Erythroblast (primary cell): ENCODE results near the gene RAB3D.
"Not testable (repeated sequence)": the region's sequence is repeated elsewhere in the genome, so short reads cannot be mapped to it uniquely, and the experiment has no call there.

ENCODE experiments used
- GATA1 ChIP-seq: IDR thresholded peaks from 2 replicates; pipeline ENCODE4 v1.6.1; 2011; ENCODE audit warnings: low read depth, mild to moderate bottlenecking, control low read depth, low read length, moderate library complexity
- POLR2A ChIP-seq: IDR thresholded peaks from 2 replicates; pipeline ENCODE4 v1.6.1; 2011; ENCODE audit warnings: mild to moderate bottlenecking, low read length

DNA sequence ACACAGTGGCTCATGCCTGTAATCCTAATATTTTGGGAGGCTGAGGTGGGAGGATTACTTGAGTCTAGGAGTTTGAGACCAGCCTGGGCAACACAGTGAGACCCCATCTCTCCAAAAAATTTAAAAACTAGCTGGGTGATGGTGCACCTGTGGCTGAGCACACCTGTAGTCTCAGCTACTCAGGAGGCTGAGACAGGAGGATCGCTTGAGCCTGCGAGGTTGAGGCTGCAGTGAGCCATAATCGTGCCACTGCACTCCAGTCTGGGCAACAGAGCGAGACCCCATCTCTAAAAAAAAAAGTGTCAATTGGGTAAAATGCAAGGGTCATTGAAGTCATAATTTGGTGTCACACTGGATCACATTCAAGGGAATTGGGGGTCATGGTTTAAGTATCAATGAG is 14.6 kb upstream of the RAB3D start:
- not testable (repeated sequence) for TF ChIP-seq POLR2A, GATA1
